Measurements from ENCODE around the gene CLASP1.

DNA sequence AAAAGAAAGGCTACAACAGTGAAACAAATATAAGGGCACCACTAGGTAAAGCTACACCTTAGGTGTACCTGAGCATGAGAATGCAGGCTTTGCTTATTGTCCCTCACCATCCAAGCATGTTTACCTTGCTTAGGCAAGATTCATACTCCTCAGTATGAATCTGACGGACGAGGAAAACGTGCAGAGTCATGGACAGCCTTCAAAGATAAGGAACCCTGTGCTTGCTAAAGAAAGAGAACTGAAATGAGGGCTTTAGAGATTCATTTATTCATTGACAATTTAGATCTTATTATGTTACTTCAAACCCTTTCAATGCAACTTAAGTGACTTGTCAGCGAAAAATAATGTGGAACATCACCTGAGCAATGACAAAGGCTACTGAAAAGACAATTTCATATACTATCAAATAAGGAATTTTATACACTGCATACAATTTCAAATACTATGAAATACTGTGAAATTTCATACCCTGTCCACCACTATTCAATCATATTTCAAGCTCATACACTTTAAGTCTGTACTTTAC lies 21.7 kb downstream of the CLASP1 start:
- no peak for TF ChIP-seq CTCF (IDR thresholded peaks at IDR 0.05)
- no peak for TF ChIP-seq EZH2 (IDR thresholded peaks at IDR 0.05)
- no peak for TF ChIP-seq EZH2phosphoT487 (IDR thresholded peaks at IDR 0.05)
